Measurements from ENCODE around the gene RAB37. TPM values are rescaled to one million over a fixed set of nuclear protein-coding genes. Genes with fewer than 3 reads are reported as not detected.

RAB37 gene
- total and polyA plus RNA-seq, 2 of the 13 experiments (the other 11 are each of a cell fraction or from before 2014, with no cell fraction given), result 0.91 to 3.7 TPM

- BruUV-seq (replicated peaks), result no TSS peak
- DNase-seq (ENCODE audit: low spot score), result peak; percentile 88
- no peak overlapping the region for H3K4me3 ChIP-seq (replicated peaks in 1 of 3; ENCODE audit: insufficient read depth in 1 of 3, low read depth in 2 of 3, low read length in 3 of 3)
- peaks cover 0 to 4% of the 10 kb centered on the region in 2 experiments; a peak in 2 of 5 replicates for H3K36me3 ChIP-seq (replicated peaks in 1 of 2; ENCODE audit: control insufficient read depth in 1 of 2, insufficient read depth in 2 of 2, low read length in 2 of 2)
- intact Hi-C loops (cut with micrococcal nuclease; ENCODE audit: unreplicated experiment), result loop anchor here (1.0 kb wide), 2 partner anchors 36 to 123 kb away; no protein-coding TSS in a partner anchor
- no peaks in the 10 kb centered on the region; a peak in 1 of 5 replicates for H3K27me3 ChIP-seq (ENCODE audit: control insufficient read depth in 1 of 2, insufficient read depth in 2 of 2, low read length in 2 of 2)
- ChIA-PET CTCF (ENCODE audit: low intra/inter-chr PET ratio, low total read pairs) (interaction anchor here (0.9 to 5.7 kb wide), 8 partner anchors 10 to 123 kb away, joined by 3 to 103 read pairs (median 6); partner anchors contain the start of gene NHERF1), POLR2A (interaction anchor here (29.3 kb wide), 1 partner anchor 26 kb away, joined by 1459 read pairs; the partner anchor contains the start of gene NHERF1)
- 56% methylated on average over 7 of the region's 7 CpGs for WGBS (ENCODE audit: low lambda C conversion rate)
- FAIRE-seq, result peak; percentile 92
- H3K4me2 ChIP-seq (ENCODE audit: low read depth, low read length), result no peak overlapping the region
- no peak overlapping the region for H3K27ac ChIP-seq (ENCODE audit: extremely low read length, insufficient read depth, low read length)
- H3K79me2 ChIP-seq (ENCODE audit: insufficient read depth, low read length), result peaks cover 9% of the 10 kb centered on the region
- H4K20me1 ChIP-seq (ENCODE audit: insufficient read depth, low read length), result no peaks in the 10 kb centered on the region
- H3K9me3 ChIP-seq (ENCODE audit: low read length), result no peaks in the 10 kb centered on the region
- ATAC-seq, result peak; percentile 82
- H3K9ac ChIP-seq (ENCODE audit: insufficient read depth, low read depth, low read length), result no peak overlapping the region
- H3K4me1 ChIP-seq (ENCODE audit: insufficient read depth, low read length), result peaks cover 13% of the 10 kb centered on the region
- in situ Hi-C loops (cut with HindIII; ENCODE audit: extremely low pct_ligation_motif_present, low pct_unique_long_range_greater_than_20kb), result loop anchor here (5.0 kb wide), 2 partner anchors 33 to 123 kb away; partner anchors contain the start of gene NHERF1
- H2AFZ ChIP-seq (ENCODE audit: low read length), result no peak overlapping the region
- peak; percentile 73; the same call in 1 of the 2 replicates for TF ChIP-seq ZFP1 (CRISPR knock-in tag; IDR thresholded peaks at IDR 0.05)
- no peak for TF ChIP-seq SOX6 (IDR thresholded peaks at IDR 0.05)
- TF ChIP-seq SOX6 (CRISPR knock-in tag; IDR thresholded peaks at IDR 0.05), result 0 out of 2 replicates have a peak, but pooled peaks have one; percentile 39
- peak; percentile 32; the same call in 1 of the 2 replicates for TF ChIP-seq MTERF4 (CRISPR knock-in tag; IDR thresholded peaks at IDR 0.05)
- peak; percentile 44; the same call in 1 of the 2 replicates for TF ChIP-seq DRAP1 (CRISPR knock-in tag; IDR thresholded peaks at IDR 0.05)
- peak; percentile 70; the same call in 1 of the 2 replicates for TF ChIP-seq ZGPAT (CRISPR knock-in tag; IDR thresholded peaks at IDR 0.05)
- TF ChIP-seq IKZF5 (CRISPR knock-in tag; IDR thresholded peaks at IDR 0.05), result peak; percentile 50
- peak; percentile 21; the same call in 1 of the 2 replicates for TF ChIP-seq ZNF710 (CRISPR knock-in tag; IDR thresholded peaks at IDR 0.05; ENCODE audit: borderline replicate concordance)
- 0 out of 2 replicates have a peak, but pooled peaks have one; percentile 42 for TF ChIP-seq MIER3 (CRISPR knock-in tag; IDR thresholded peaks at IDR 0.05; ENCODE audit: borderline replicate concordance)
- TF ChIP-seq ZNF296 (CRISPR knock-in tag; conservative IDR thresholded peaks at IDR 0.05), result no peak
- TF ChIP-seq FOXA3 (CRISPR knock-in tag; IDR thresholded peaks at IDR 0.05), result peak; percentile 58; the same call in 1 of the 2 replicates
- peak; percentile 44; the same call in 1 of the 2 replicates for TF ChIP-seq ELF3 (CRISPR knock-in tag; IDR thresholded peaks at IDR 0.05)
- no peak for TF ChIP-seq FLYWCH1 (CRISPR knock-in tag; IDR thresholded peaks at IDR 0.05)
- TF ChIP-seq ZNF501 (CRISPR knock-in tag; IDR thresholded peaks at IDR 0.05), result peak; percentile 46; the same call in 1 of the 2 replicates
- TF ChIP-seq FOXA1 (IDR thresholded peaks at IDR 0.05), result no peak
- TF ChIP-seq FOXA1 (CRISPR knock-in tag; IDR thresholded peaks at IDR 0.05), result 0 out of 2 replicates have a peak, but pooled peaks have one; percentile 23
These were observed 43.6 kb downstream of the RAB37 start for GRCh38 chr17:74780443-74781238.

Data from HepG2 (cell line).